NOMO-1 (cell line): ENCODE data around the gene UGT1A1.

ENCODE experiments used
- DNase-seq, 2 experiments: peaks; one replicate each; lab custom pipeline; 2025; ENCODE audit not compliant: unreplicated experiment in 2 of 2; lab: John Stamatoyannopoulos, UW

UGT1A1 gene

DNA sequence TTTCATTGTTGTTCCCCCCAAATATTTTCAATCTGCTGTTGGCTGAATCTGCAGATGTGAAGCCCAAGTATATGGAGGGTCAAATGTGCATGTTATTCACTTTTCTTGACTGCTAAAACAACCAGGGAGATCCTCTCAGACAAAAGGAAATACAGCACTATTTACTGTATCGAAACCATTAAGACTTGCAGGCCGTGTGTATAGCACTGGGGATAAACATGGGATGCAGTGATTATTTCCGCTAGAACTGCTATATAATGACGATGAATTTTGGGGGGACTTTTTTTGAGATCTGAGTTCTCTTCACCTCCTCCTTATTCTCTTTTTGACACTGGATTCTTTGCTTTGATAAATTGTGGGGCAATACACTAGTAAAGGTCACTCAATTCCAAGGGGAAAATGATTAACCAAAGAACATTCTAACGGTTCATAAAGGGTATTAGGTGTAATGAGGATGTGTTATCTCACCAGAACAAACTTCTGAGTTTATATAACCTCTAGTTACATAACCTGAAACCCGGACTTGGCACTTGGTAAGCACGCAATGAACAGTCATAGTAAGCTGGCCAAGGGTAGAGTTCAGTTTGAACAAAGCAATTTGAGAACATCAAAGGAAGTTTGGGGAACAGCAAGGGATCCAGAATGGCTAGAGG, 3.5 kb upstream of the UGT1A1 start:
- no peak for DNase-seq

DNA sequence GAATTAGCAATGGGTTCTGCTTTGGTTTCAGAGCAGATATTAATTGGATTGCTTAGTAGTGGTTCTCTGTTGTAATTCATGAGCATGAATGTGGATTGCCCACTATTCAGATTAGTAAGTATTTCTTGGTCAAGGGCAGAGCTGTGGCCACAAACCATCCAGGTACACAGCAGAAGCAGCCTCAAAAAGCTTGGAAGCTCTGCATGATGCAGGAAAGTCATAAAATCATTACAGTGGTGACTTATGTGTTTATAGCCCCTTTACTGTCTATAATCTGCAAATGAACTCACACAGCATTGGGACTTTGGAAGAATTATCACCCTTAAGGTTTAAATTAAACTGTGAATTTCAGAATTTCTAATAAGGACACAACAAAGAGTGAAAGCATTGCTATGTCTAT, 1.9 kb upstream of the UGT1A1 start:
- no peak for DNase-seq

DNA sequence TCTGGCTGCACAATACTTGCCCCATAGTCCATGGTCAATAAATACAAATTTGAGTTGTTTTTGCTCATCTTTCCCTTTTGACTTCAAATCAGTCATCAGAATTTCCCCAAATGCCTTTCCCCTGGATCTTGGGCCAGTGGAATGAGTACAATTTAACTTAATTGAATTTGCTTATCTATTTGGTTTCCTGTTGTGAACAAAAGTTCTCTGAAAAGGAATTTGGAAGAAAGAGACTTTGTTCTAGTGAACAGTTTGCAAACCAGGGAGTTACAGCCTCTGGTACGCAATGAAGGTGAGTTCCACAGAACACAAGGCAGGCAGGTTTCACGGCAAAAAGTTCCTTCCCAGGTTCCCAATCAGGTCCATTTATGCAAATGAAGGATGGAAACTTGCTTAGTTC, 1.2 kb upstream of the UGT1A1 start:
- no peak for DNase-seq

DNA sequence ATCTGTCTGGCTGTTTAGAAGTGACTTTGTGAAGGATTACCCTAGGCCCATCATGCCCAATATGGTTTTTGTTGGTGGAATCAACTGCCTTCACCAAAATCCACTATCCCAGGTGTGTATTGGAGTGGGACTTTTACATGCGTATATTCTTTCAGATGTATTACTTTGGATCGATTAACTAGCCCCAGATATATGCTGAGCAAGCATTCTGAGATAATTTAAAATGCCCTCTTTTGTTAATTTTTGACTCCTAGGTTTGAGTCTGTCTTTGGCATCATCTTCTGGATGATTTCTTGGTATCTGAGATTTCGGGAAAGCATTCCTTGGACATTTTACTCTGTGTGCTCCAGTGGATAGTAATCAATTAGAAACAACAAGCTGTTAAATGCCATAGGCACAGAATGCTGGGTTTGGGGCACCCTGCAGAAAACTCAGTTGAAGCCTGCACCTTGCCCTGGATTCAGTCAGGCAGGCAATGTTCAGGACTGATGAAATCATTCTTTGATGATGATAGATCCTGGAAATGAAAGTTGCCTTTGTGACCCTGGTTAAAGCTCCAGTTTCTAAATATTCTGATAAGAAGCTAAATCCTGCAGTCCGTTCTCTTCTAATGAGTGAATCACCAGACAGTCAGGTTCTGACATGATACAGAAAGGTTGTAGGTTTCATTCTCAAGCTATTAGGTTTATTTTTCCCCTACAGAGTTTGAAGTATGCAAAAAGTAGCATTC, 1.1 kb downstream of the UGT1A1 start:
- no peak for DNase-seq

DNA sequence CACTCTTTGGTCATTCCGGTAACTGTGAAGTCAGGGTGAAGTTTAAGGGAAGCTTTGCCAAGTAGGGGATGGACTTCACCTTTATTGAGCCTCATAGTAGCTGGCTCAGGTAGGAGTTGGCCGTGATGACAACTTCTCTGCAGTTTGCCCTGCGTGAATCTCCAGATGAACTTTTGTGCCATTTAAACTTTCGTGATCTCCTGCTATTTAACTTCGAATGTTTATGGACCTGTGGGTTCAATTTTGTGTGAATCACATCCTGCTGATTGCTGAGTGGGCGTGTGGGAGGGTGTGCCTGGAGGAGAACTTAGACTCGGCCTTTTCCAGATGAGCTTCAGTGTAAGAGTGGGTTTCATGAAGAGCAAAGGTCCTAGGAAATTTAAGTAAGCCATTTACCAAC, 4.2 kb downstream of the UGT1A1 start:
- DNase-seq: no peak

DNA sequence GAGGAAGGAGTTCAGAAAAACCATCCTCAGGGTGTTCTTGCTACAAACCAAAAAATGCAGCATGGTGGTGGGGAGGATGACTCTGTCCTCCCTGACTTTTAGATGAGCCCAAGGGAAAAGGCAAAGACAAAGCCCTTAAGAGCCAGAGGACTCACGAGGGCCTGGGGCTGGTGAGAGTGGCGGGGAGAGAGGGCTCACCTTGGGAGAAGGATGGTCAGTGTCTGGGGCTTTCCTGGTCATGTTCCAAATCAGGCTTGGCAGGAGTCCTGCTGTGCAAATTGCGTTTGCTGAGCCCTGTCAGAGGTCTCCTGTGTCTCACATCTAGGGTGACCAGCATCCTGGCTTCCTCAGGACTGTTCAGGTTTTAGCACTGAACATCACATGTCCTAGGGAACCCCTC, 4.7 kb downstream of the UGT1A1 start:
- no peak for DNase-seq

DNA sequence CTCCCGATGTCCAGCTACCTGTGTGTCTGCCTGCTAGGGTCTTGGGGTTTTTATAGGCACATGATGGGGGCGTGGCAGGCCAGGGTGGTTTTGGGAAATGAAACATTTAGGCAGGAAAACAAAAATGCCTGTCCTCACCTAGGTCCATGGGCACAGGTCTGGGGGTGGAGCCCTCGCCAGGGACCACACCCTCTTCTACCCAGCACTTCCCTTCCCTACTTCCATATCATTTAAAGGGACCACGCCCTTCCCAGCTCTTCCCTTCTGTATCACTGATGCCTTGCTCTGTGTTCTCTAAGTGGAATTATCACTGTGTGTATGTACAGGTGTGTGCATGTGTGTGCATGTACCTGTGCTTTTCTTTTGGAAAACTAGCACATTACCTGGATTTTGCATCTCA, 6.3 kb downstream of the UGT1A1 start:
- no peak for DNase-seq

DNA sequence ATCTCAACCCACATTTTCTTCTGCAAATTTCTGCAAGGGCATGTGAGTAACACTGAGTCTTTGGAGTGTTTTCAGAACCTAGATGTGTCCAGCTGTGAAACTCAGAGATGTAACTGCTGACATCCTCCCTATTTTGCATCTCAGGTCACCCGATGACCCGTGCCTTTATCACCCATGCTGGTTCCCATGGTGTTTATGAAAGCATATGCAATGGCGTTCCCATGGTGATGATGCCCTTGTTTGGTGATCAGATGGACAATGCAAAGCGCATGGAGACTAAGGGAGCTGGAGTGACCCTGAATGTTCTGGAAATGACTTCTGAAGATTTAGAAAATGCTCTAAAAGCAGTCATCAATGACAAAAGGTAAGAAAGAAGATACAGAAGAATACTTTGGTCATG, 8.0 kb downstream of the UGT1A1 start:
- DNase-seq: no peak

DNA sequence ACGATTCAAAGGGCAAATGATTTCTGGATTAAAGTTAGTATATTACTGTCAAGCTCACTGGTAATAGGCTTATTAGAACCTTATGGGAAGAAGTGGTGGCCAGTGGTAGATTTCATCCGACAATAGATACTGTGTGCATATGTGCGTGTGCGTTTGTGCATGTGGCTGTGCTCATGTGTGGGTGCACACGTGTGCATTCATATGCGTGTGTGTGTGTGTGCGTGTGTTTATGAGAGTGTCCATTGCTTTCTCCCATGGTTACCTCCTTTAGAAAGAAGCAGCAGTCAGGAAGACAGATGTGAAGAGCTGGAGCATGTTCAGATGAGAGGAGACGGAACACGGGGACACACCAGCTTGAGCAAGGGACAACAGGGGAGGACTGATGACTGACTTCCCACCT, 9.2 kb downstream of the UGT1A1 start:
- DNase-seq: no peak

DNA sequence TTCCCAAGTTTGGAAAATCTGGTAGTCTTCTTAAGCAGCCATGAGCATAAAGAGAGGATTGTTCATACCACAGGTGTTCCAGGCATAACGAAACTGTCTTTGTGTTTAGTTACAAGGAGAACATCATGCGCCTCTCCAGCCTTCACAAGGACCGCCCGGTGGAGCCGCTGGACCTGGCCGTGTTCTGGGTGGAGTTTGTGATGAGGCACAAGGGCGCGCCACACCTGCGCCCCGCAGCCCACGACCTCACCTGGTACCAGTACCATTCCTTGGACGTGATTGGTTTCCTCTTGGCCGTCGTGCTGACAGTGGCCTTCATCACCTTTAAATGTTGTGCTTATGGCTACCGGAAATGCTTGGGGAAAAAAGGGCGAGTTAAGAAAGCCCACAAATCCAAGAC, 12.1 kb downstream of the UGT1A1 start:
- no peak for DNase-seq

DNA sequence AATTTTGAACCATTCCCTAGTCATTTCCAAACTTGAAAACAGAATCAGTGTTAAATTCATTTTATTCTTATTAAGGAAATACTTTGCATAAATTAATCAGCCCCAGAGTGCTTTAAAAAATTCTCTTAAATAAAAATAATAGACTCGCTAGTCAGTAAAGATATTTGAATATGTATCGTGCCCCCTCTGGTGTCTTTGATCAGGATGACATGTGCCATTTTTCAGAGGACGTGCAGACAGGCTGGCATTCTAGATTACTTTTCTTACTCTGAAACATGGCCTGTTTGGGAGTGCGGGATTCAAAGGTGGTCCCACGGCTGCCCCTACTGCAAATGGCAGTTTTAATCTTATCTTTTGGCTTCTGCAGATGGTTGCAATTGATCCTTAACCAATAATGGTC, 12.5 kb downstream of the UGT1A1 start:
- DNase-seq: no peak

DNA sequence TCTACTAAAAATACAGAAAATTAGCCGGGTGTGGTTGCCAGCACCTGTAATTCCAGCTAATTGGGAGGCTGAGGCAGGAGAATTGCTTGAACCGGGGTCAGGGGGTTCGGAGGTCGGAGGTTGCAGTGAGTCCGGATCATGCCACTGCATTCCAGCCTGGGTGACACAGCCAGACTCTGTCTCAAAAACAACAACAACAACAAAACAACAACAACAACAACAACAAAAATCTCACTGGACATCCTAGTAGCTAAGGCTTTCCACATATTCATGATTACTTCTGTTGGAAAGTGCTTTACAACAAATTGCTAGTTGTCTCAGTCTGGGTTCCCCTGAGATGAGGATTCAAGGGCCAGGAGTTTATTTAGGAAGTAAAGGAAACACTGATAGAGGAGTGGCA, 13.8 kb downstream of the UGT1A1 start:
- no peak for DNase-seq

DNA sequence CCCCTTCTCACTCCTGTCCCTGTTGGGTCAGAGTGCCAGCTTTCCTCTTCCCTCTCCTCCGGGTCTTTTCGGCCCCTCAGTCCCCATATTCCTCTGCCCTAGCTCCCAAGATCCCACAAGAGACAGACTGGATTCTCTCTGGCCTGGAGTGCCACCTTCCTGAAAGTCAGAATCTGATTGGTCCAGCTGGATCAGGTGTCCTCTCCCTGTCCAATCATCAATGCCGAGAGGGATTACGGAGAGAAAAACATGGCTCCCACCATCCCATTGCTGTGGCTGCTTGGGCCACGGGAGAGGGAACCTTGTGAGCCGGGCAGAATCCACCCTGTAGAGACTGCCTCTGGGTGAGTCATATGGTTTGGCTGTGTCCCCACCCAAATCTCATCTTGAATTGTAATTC, 15.3 kb downstream of the UGT1A1 start:
- no peak for DNase-seq

DNA sequence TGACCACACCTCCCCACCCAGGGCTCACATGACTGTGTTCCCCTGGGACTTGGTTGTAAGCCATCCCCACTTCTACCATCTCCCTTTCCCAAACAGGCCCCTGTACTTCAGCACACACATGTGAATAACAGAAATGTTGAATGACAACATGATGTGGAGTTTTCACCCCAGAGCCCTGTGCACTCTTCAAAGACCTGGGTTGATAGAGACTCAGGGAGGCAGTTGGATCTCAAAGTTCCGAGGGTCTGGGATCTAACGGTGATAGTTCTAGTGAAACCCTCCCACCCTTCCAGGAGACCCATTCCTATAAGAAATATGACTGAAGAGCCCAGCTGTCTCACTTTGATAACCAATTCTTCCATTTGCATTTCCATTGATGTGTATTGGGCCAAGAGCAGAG, 18.0 kb downstream of the UGT1A1 start, which contains the start of gene MROH2A:
MROH2A (plus strand) TSS at position 301 of the 400 bp plus-strand sequence. CDS start 1,029 bp downstream, outside the sequence.
- no peak for DNase-seq

DNA sequence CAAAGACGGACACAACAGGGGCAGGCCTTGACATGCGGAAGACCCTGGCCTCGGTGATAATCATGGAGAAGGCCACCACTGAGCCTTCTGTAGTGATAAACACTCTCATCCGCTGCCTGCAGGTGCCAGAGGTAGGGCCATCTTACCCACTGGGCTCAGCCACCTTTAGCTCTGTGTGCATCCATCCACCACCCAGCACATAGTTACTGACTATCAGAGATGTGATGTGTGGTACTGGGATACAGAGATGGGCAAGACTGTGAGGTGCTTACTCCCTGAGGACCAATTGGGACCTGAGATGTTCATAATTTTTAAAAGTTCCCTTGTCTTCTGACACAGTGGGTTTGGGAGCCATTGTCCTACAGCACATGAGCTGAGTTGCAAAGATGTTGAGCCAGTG, 19.7 kb downstream of the UGT1A1 start:
- DNase-seq: no peak

DNA sequence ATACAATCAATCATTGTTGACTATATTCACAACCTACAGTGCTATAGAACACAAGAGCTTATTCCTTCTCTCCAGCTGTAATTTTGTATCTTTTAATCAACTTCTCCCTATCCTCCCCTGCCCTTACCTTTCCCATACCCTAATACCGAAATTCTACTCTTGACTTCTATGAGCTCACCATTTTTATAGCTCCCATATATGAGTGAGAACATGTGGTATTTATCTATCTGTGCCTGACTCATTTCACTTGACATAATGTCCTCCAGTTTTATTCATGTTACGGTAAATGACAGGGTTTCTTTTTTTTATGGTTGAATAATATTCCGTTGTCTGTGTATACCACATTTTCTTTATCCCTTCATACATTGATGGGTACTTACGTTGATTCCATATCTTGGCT, 20.7 kb downstream of the UGT1A1 start:
- DNase-seq: no peak

DNA sequence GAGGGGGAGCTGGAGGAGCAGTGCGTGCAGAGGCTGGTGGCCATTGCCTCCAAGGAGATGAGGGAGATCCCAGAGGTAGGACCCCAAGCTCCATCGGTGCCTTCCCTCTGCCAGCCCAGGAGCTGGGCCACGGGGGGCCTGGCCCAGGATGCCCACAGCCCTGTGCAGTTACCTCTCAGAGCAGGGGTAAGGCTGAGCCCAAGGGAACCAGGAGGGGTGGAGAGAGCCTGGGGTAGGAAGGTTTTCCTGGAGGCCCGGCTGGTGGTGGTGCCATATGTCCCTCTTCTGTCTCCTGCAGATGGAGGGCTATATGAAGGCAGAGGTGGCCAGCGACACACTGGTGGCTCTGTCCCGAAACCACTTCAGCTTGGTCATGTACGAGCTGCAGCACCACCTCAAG, 29.5 kb downstream of the UGT1A1 start:
- no peak for DNase-seq

DNA sequence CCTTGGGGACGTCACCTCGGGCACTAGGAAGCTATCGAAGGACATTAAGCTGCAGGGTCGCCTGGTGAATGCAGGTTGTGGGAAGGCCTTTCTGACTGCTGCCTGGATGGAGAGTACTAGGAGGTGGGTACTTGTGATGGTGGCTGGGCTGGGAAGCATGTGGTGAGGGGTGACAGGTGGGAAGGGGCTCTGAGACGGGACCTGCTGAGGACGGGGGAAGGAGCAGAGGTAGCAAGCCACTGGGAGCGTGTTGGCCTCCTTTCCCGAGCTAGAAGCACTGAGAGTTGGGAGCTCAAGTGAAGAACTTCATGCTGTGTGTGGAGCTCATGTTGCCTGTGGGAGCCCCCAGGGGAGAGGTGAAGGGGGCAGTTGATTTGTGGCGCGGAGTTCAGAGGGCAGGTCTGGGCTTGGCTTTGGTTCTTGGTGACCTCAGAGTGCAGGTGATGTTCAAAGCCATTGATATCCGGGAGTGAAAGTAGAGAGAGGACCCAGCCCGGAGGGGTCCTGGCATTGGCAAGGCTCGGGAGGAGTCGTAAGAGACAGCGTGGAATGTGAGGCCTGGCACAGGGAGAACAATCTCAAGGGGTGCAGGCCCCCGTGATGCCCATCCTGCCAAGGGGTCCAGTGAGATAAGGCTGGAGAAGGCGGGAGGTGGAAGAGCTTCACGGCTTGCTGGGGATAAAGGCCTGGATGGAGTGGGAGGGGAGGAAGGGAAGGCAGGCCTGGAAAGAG, 31.2 kb downstream of the UGT1A1 start:
- no peak for DNase-seq

DNA sequence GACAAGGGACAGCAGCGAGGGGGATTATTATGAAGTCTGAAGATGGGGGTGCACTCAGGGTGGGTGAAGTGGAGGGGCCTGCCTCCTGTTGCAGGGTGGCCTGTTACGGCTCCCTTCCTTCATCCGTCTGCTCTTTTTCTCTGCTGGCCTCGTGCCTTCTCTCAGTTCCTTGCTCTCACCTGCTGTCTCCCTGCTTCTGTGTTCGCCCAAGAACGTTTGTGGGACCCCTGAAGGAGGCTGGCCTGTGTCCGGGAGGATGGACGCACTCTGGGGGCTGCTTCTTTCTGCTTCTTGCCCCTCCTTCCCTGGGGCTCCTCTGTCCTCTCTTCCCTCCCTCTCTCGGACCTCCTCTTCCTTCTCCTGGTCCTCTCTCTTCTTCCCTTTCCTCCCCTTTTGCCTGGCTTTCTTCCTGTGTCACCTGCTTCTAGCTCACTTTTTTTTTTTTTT, 31.8 kb downstream of the UGT1A1 start:
- no peak for DNase-seq

DNA sequence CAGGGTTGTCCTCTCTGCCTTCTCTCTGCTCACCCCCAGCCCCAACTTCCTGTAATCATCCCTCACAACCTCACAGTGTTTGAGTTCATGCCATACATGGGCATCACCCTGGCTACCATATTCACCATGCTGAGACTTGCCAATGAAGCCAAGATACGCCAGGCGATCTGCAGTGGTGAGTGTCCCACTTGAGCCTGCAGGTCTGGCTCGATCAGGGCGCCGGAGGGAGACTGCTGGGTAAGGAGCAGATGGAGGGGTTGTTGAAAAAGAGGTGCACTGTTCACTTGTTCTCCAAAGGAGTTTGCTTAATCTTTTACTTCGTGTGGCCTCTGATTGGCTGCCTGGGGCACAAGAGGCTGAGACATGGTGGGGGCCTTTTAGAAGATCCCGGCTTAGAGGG, 32.6 kb downstream of the UGT1A1 start:
- DNase-seq: no peak

DNA sequence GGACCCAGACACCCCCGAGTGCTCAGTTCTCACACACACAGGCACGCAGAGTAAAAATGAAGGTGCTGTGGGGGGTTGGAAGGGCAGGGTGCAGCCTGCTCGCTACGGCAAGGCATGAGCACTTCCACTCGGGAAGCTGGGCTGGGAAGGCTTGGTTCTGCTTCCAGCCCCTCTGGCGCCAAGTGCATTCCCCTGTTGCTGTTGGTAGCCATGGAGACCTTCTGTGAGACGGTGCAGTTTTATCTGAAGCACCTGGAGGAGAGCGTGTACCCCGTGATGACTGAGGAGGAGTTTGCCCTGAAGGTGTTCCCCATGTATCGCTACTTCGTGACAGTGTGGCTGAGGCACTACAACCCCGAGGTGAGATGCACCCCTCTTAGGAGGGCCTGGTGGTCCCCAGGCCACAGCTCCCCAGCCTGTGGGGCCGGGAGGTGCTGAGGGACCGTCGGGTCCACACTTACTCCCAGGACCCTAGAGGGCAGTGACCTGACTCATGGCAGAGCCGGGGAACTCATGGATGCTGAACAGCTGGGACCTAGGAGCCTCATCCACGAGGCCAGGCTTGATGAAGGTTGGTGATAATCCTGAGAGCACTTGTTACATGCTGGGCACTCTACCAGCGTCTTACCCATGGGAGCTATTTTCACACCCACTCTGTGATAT, 33.5 kb downstream of the UGT1A1 start:
- DNase-seq: no peak
